NCI-H345 treated with DMSO at 0.1 percent for 48 hours (cell line): ENCODE data around the gene LAPTM4A.
"Not testable (repeated sequence)": the region's sequence is repeated elsewhere in the genome, so short reads cannot be mapped to it uniquely, and the experiment has no call there.

ENCODE experiments used
- DNase-seq: peaks from one replicate; lab custom pipeline; 2025; ENCODE audit not compliant: unreplicated experiment; lab: John Stamatoyannopoulos, UW

LAPTM4A gene

DNA sequence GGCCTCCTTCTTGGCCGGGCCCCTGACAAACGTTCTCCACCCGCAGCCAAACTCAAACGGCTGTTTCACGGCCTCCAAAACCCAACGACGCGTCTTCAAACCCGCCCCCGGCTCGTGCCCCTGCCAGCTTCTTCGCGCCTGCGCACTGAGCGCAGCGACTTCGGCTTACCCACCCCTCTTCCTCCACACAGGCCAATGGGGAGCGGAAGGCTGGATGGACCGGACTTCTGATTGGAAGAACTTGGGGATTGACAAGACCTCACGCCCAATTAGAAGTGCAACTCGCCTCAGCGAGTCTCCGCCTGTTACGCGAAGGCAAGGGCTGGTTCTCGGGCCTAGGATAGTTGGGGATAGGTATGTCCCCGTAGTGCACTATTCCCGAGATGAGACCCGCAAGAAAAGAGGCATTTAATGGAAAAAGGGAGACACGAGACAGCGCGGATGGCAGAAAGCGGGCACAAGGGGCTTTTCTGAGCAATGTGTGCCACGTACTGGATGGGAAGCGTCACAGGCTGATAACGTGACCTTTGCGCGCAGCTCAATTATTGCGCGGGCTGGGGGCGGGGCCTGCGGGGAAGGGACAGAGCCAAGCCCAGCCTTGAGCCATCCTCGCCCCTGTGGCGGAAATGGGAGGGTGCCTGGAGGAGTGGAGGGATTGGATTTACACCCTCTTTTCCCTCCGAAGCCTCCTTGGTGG lies at the start of gene LAPTM4A:
TSS of gene LAPTM4A (minus strand) at position 97 of the 697 bp plus-strand sequence. CDS start 108 bp downstream, outside the sequence.
- peak; percentile 99 for DNase-seq

GRCh38 chr2:20100711-20101110 lies 49.3 kb upstream of the LAPTM4A start:
- no peak for DNase-seq

GRCh38 chr2:20099780-20100179 lies 48.4 kb upstream of the LAPTM4A start:
- DNase-seq: no peak

DNA sequence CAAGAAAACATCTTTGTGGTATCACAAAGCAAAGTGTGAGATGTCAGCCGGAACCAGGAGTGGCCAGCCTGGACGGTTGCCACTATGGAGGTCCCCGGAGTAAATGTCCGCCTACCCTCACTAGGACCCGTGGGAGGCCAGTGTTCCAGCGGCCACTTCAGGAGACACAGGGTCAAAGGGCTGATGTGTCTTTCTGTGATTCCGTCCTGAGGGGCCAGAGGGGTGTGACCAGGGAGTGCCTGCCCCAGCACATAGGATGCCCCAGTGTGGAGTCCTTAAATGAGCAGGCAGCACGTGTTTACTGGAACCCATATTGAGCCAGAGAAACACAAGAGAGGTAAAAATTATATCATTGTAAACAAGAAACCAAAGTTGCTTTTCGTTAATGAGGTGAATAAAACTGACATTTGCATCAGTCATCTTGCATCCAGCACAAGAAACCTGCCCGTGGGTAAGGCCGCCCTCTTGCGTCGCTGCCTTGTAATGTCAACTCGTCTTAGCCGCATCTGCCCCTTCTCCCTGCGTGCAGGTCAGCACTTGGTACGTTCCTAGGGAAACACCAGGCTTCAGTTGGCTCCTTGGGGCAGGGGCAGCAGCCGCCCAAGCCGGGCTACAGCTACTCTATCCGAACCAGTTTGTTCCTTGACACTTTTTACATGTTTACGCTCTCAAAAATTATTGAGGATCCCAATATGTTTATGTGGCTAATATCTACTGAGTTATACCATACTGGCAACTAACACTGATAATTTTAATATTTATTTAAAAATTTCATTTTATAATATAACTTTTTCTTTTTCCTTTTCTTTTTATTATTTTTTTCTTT lies 46.7 kb upstream of the LAPTM4A start:
- DNase-seq: peak; percentile 82

GRCh38 chr2:20095469-20095868 lies 44.0 kb upstream of the LAPTM4A start:
- DNase-seq: no peak

DNA sequence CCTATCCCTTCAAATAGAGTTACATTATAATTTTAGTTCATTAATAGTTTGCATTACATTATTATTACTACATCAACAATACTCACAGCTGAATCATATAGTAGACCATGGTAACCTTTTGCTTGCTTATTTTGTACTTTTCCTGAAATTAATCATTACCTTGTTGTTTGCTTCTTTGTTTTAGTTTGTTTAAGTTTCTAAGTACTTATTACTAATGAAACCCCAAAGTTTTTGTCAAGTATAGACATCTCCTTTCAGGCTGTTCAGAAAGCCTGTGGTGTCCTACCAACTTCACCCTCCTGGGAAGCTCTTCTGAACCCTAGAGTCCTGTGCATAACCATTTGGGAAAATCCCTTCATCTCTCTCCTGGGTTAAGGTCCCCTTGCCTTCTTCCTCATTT lies 43.5 kb upstream of the LAPTM4A start:
- DNase-seq: no peak

GRCh38 chr2:20094142-20094755 lies 42.8 kb upstream of the LAPTM4A start:
- DNase-seq: no peak

- DNase-seq: peak; percentile 29
These were observed 42.1 kb upstream of the LAPTM4A start for GRCh38 chr2:20093263-20094141.

DNA sequence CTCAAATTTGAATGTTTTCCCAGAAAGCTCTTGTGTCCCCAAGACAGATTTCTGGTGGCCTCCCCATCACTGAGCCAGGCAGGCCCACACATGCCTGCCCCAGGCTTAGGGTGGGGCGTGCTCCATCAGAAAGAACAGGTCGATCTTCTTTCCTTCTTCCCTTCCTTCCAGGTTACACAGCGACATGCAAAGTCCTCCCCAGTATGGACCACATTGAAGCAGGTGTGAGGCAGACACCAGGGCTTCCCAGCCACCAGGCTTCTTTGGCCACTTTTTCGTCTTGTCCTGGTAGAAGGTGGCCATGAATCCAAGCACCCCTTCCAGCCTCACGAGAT lies 41.4 kb upstream of the LAPTM4A start:
- no peak for DNase-seq

DNA sequence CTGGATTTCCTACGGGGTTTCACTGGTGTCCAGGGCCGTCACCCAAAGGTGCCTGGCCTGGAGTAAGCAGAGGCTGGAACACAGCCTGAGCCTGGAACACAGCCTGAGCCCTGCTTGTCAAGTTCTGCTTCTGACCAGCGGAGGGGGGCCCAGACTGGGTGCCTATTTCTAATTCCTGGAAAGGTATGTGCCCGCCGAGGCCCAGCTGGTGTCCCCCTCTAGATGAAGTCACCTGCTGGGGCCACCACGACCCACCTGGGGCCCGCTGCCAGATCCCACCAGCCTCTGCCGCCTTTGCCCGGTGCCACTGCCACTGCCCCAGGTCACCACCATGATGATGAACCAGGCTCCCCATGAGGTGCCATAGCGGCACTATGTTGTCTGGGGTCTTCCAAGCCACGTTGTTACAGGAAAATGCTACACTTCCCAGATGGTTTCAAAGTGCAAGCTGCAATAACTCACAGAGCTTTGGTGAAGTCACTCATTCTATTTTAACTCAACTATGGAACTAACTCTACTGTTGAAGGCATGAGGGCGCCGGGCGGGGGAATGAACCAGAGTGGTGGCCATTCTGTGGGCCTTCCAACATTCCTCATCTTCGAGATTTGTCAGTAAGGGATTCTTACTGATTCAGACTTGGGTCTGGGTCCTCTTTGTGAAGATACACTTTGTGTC lies 40.9 kb upstream of the LAPTM4A start:
- DNase-seq: no peak

DNA sequence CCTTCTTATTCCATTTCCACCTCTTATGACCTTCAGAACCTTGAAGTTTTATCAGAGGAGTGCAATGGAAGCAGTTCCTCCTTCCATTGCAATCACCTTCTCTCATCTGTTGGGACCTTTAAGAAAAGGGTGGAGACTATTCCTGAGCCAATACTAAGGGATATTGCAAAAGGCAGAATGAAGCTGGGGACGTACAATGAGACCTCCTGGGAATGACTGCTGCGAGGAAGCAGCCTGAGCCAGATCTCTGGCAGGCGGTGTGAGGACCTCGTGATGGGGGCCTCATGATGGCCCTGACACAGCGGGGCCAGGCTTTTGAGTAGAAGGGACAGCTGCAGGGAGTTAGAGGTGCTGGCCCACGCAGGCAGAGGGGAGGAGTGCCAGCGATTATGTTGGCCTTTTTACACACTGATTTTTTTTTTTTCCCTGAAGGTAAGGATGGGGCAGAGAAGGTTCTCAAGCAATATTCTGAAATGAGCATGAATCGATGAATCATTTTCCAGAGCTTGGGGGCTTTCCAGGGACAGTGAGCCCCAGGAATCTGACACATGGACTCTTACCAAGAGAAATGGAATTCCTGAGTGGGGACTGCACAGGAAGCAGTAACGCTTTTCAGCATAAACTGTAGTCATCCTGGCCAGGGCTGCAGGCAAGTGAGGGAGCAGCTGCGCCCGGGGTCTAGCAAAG lies 40.0 kb upstream of the LAPTM4A start:
- no peak for DNase-seq

- DNase-seq: no peak
These were observed 38.5 kb upstream of the LAPTM4A start for GRCh38 chr2:20089715-20090464.

- not testable (repeated sequence) for DNase-seq
These were observed 34.5 kb upstream of the LAPTM4A start for GRCh38 chr2:20085909-20086308.

DNA sequence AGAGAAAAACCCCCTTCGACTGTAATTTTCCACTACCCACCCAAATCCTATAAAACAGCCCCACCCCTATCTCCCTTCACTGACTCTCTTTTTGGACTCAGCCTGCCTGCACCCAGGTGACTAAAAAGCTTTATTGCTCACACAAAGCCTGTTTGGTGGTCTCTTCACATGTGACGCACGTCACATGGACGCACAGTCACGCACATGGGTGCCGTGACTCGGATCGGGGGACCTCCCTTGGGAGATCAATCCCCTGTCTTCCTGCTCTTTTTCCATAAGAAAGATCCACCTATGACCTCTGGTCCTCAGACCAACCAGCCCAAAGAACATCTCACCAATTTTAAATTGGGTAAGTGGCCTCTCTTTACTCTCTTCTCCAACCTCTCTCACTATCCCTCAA lies 31.4 kb upstream of the LAPTM4A start:
- not testable (repeated sequence) for DNase-seq

- no peak for DNase-seq
These were observed 30.4 kb upstream of the LAPTM4A start for GRCh38 chr2:20081841-20082240.

GRCh38 chr2:20080839-20081415 lies 29.5 kb upstream of the LAPTM4A start:
- DNase-seq: peak; percentile 21

GRCh38 chr2:20080428-20080827 lies 29.0 kb upstream of the LAPTM4A start:
- no peak for DNase-seq

DNA sequence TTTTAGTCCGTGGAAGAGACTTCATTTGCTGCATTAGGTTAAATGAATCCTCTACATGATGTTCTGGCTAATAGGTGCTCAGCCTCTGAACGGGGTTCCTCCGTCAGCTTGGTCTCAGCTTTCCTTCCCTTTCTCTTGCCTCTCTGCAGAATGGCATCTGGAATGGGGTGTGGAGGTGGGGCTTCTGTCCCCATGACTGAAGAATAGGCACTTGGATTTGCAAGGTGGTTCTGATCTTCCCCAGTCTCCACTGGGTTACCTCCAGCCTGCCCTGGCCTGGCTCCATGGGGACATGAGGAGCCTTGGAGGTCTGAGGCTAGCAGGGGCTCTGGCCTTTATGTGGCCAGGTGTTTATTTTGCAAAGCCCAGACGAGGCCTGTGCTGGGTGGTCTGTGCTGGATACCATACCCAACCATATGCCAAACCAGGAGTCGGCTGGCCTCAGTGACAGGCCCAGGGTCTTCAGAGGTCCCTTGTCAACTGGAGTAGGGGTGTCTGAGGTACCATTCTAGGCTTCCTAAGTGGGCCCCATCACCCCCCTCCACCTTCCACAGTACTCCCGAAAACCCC lies 28.2 kb upstream of the LAPTM4A start:
- no peak for DNase-seq
